H1 (cell line): ENCODE data around the gene FGF12. TPM values are rescaled to one million over a fixed set of nuclear protein-coding genes. Genes with fewer than 3 reads are reported as not detected.

Experiments
- polyA plus RNA-seq, 7 experiments: library from polyadenylated mRNA; depleted of rRNA in 3 of 7; stranded (reverse) in 5 of 7; unstranded in 2 of 7; fragments of >200 nt in 5 of 7; fragments of 200-250 nt in 2 of 7; gene quantifications; 1 replicate in 5 of 7; 2 replicates in 1 of 7; 4 replicates in 1 of 7; pipeline versions ENCODE4 v1.2.1 to v1.2.3, GENCODE V29; 2011 to 2013; ENCODE audit warnings: missing spikeins in 2 of 7, mixed read lengths in 2 of 7
- small RNA-seq: library from polyadenylated mRNA; stranded (forward); fragments of <200 nt; extraction: miRNeasy Mini kit (QIAGEN cat#:217004); gene quantifications from one replicate; pipeline ENCODE3, GENCODE V24; 2013; ENCODE audit not compliant: insufficient read depth
- total RNA-seq: library from RNA; stranded (reverse); fragmentation: NEBNext Ultra II Directional; extraction: Animal tissue kit (Norgen Biotek cat#: 25700); gene quantifications from 2 replicates; pipeline ENCODE4 v1.2.1, GENCODE V29; 2021

FGF12 gene
- total and polyA plus RNA-seq, 2 of the 8 experiments (the other 6 are each of a cell fraction or from before 2014, with no cell fraction given), result 4.1 to 16.6 TPM

Small RNA genes lying within 50 kb of the gene (small RNA-seq; reads per million reads assigned to genes)
- gene RF01210 (not detected), gene RNU1-20P (not detected)

Other genes with a start within 250 kb of the FGF12 start
- gene MB21D2, start 190.3 kb upstream of the FGF12 start, total RNA-seq, result 20.7 and 21.0 TPM in 2 replicates
- 10.0 and 10.1 TPM in 2 replicates for gene MB21D2, start 190.3 kb upstream of the FGF12 start, polyA plus RNA-seq (2011; rRNA removed)